ENCODE results near the gene COPZ1. TPM values are rescaled to one million over a fixed set of nuclear protein-coding genes. Genes with fewer than 3 reads are reported as not detected.
A peak's percentile ranks its signal among the peaks of the same experiment; 100 is the strongest.

COPZ1 gene
- total RNA-seq, 1 donor = 139 TPM

DNA sequence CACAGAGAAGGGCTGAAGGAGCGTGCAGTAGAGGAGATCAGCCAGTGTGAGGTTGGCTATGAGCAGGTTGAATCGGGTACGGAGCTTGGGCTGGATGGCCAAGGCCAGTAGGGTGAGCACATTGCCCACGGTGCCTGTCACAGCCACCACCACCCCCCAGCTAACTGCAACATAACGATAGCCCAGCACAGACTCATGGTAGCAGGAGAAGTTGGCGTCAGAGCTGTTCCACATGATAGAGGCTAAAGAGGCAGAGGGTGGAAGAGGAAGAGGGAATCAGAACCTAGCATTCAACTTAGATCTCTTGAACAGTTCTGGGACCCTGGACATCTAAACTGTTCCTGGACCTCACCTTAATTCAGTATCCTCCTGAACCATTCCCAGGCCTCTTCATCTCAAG is 38.7 kb downstream of the COPZ1 start:
- DNase-seq (ENCODE audit: low read depth) = no peak
- H3K4me3 ChIP-seq (ENCODE audit: low read depth, low read length) = no peak overlapping the region
- TF ChIP-seq, protein P1, sequence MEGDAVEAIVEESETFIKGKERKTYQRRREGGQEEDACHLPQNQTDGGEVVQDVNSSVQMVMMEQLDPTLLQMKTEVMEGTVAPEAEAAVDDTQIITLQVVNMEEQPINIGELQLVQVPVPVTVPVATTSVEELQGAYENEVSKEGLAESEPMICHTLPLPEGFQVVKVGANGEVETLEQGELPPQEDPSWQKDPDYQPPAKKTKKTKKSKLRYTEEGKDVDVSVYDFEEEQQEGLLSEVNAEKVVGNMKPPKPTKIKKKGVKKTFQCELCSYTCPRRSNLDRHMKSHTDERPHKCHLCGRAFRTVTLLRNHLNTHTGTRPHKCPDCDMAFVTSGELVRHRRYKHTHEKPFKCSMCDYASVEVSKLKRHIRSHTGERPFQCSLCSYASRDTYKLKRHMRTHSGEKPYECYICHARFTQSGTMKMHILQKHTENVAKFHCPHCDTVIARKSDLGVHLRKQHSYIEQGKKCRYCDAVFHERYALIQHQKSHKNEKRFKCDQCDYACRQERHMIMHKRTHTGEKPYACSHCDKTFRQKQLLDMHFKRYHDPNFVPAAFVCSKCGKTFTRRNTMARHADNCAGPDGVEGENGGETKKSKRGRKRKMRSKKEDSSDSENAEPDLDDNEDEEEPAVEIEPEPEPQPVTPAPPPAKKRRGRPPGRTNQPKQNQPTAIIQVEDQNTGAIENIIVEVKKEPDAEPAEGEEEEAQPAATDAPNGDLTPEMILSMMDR (IDR thresholded peaks at IDR 0.05; ENCODE audit: insufficient read depth, low read depth, low read length) = no peak

DNA sequence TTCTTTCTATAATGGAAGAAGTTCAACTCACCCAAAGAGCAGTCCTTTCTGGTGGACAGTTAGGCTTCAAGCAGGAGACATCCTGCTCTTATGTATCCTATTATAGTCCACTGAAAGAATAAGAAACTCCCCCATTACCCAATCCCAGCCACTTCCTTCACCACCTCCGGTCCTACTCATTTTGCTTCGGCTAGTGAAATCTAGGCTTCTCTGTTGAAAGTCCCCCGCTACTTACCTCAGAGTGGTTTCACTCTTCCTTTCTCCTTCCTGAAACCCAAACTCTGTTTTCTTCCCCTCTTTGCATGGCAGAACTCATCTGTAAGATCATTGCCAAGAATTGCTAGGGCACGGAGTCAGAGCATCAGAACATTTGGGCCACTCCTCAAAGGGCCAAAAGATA is 39.5 kb downstream of the COPZ1 start, which contains the start of gene GPR84:
GPR84 (minus strand) TSS at position 74 of the 400 bp plus-strand sequence. CDS start 635 bp downstream, outside the sequence.
- no peak within 1 kb of the TSS for H3K4me3 ChIP-seq (ENCODE audit: low read depth, low read length)
- TF ChIP-seq, protein P1 (IDR thresholded peaks at IDR 0.05; ENCODE audit: insufficient read depth, low read depth, low read length) = no peak
- no peak for DNase-seq (ENCODE audit: low read depth)

DNA sequence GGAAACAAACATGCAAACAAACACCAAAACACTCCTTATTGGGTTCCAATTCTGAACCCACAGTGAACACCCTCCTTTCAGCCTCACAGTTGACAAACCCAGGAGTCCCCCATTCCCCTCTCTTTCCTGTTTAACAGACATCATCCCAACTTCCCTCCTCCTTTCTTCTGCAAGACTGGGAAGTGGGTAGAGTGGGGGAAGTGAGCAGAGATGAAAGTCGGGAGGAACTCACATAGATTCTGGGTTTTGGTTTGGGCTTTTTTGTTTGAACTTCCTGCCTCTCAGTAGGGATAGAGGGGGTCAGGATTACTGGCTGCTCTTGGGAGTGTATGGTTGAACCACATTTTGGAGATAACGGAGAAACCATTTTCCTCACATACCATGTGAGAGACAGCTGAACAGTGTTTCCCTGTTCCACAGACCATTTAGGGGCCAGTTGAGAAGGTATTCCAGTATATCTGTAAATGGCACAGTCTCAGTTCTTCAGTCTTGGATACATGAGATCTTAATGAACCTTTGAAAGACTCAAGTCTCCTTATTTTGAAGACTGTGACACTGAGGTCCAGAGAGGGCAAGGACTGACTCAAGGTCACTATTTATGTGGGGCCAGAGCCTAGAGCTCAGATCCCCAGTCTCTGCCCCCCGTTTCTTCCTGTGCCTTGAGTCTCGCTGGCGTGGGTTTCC is 43.2 kb downstream of the COPZ1 start:
- DNase-seq (ENCODE audit: low read depth) = no peak
- TF ChIP-seq, protein P1 (IDR thresholded peaks at IDR 0.05; ENCODE audit: insufficient read depth, low read depth, low read length) = no peak
- H3K4me3 ChIP-seq (ENCODE audit: low read depth, low read length) = no peak overlapping the region

DNA sequence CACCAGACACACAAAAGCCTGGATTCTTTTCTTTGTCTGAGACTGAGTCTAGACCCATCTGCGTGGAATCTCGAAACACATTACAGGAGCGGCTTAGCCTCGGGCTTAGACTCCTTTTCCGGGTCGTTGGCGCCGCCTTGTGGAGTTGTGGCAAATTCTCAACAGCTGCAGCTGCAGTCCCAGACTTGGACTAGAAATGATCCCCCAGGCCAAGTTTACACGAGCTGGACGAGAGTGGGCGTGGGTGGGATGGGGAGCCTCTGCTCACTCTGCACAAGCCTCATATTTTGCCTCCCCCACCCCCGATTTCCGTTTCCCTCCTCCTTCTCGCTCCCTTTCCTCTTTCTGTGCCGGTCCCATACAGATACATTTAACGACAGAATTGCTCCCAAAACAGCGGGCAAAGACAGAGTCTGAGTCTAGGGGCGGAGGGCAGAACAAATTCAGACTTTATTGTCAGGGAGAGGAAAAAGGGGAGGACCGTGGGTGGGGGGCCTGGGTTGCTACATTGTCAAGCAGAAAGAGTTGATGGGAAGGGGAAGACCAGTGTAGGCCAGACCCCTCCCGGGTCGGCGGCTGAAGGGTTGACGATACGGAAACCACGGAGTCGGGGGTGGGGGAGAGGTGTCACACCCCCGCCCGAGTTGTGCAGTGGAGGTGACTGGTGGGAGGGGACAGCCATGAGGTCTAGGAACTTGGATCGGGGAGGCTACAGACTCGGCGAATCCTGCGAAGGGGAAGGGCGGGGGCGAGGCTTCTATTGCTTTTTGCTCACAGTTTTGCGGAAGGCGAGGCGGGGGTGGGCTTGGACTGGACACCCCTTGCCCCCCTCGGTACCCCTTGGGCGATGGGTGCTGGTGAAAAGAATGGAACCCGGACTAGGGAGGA is 44.0 kb downstream of the COPZ1 start:
- H3K4me3 ChIP-seq (ENCODE audit: low read depth, low read length) = peak overlapping the region; percentile 28
- TF ChIP-seq, protein P1 (IDR thresholded peaks at IDR 0.05; ENCODE audit: insufficient read depth, low read depth, low read length) = peak; percentile 94
- DNase-seq (ENCODE audit: low read depth) = peak; percentile 87

DNA sequence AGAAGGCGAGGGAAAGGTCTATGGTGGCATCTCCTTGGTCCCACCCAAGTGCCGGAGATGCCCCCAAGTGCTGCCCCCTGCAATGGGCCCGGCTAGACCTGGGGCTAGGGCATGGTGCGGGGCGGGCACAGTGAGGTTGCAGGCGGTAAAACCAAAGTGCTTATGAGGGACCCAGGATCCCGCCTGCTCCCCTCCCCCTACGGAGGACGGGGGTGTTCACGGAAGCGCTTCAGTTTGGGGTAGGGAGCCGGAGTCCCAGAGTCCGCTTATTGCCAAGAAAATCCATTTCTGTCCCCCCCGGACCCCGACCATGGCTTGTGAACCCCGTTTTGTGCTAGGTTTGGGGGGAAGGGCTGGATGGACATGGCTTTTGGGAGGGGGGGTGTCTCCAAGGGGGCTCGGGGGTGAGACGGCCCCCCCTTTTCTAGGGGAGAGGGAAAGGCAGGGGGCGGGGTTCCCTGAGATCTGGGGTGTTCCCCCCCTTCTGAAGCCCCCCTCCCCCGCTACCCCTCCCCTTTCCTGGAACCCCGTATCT is 44.7 kb downstream of the COPZ1 start:
- TF ChIP-seq, protein P1 (IDR thresholded peaks at IDR 0.05; ENCODE audit: insufficient read depth, low read depth, low read length) = no peak
- DNase-seq (ENCODE audit: low read depth) = no peak
- peak overlapping the region; percentile 52 for H3K4me3 ChIP-seq (ENCODE audit: low read depth, low read length)

DNA sequence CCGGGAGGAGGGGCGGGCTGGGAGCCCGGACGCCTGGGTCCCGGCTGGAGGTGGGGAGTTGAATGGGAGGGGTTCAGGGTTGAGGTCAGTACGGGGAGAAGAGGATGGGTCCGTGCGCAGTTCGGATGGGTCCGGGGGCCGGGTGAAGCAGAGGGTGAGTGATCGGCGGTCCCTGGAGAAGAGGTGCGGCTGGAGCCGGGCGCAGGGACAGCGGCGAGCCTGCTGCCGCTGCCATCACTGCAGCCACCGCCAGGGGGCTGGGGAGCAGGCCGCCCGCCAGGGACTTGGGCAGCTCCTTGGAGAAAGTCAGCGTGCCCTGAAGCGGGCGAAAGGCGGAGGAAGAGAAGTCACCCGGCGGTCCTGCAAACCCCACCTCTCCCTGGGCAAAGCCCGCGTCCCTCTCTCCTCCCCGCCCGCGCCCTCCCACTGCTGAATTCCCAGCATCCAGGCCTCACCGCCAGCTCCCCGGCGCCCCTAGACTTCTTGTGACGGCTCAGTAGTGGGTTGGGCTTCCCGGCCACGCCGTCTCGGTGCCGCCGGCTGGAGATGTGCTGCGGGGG is 45.3 kb downstream of the COPZ1 start:
- TF ChIP-seq, protein P1 (IDR thresholded peaks at IDR 0.05; ENCODE audit: insufficient read depth, low read depth, low read length) = peak; percentile 92
- peak overlapping the region; percentile 52 for H3K4me3 ChIP-seq (ENCODE audit: low read depth, low read length)
- peak; percentile 84 for DNase-seq (ENCODE audit: low read depth)

Data from fibroblast of villous mesenchyme (primary cell).